Body of pancreas (tissue), 4 donors: ENCODE data around the gene MAML2. TPM values are rescaled to one million over a fixed set of nuclear protein-coding genes. Genes with fewer than 3 reads are reported as not detected.

Experiments
- ATAC-seq: fragments of 150-250 bp; one replicate; pipeline ENCODE4 v1.9.1; 2016
- DNase-seq, 4 donors: peaks; one replicate each; pipeline ENCODE4 v3.0.0-alpha.2; 2019
- H3K27ac ChIP-seq, 4 donors: fragments of 200-600 bp; sonication (generic); 1 replicate in 3 of 4; 2 replicates in 1 of 4; pipeline versions ENCODE4 v1.5.1 to v1.6.1; 2016 to 2019; ENCODE audit warnings: mild to moderate bottlenecking in 1 of 4, mixed read lengths in 1 of 4, moderate library complexity in 1 of 4
- H3K27me3 ChIP-seq, 2 donors: fragments of 200-600 bp; sonication (generic); one replicate each; pipeline ENCODE4 v1.6.0; 2016; ENCODE audit warnings: mild to moderate bottlenecking in 1 of 2
- H3K36me3 ChIP-seq, 2 donors: fragments of 200-600 bp; sonication (generic); replicated peaks in 1 of 2; 2 replicates each; pipeline ENCODE4 v1.5.1; 2016; ENCODE audit warnings: low read depth in 2 of 2; ENCODE audit not compliant: insufficient read depth in 1 of 2
- H3K4me1 ChIP-seq: fragments of 200-600 bp; sonication (generic); one replicate; pipeline ENCODE4 v1.6.0; 2016
- H3K4me3 ChIP-seq, 2 donors: fragments of 200-600 bp; sonication (generic); 1 replicate in 1 of 2; 2 replicates in 1 of 2; pipeline ENCODE4 v1.5.1; 2016 to 2019
- H3K9me3 ChIP-seq, 3 donors: fragments of 200-600 bp; sonication (generic); 1 replicate in 2 of 3; 2 replicates in 1 of 3; pipeline ENCODE4 v1.5.1; 2016
- CTCF ChIP-seq, 7 experiments: fragments of 450-650 bp in 4 of 7; fragments of 200-600 bp in 3 of 7; sonication (generic) in 3 of 7; IDR thresholded peaks; one replicate each; pipeline ENCODE4 v1.5.1; 2016 to 2019; ENCODE audit warnings: antibody characterized with exemption in 7 of 7
- POLR2A ChIP-seq, 3 donors: fragments of 450-650 bp; IDR thresholded peaks; one replicate each; pipeline ENCODE4 v1.6.1; 2016; ENCODE audit warnings: antibody characterized with exemption in 3 of 3, mild to moderate bottlenecking in 2 of 3
- WGBS, 2 donors: methylation state at CpG; one replicate each; pipeline ENCODE4 v1.1.5; 2017; 5-methylcytosine and 5-hydroxymethylcytosine counted together
- intact Hi-C: fragments of 100-400 bp; cut with DNase I; formaldehyde crosslinking; loops from one replicate; pipeline ENCODE4 v1.15.1; 2023
- total RNA-seq, 2 donors: library from RNA; depleted of rRNA; stranded (reverse); fragments of >200 nt; gene quantifications; one replicate each; pipeline ENCODE4 v1.1.0, GENCODE V29; 2016

The MAML2 gene
- total RNA-seq, 2 donors from 2014 or later, result 7.9 to 9.9 TPM

- no peak for TF ChIP-seq CTCF (IDR thresholded peaks at IDR 0.05)
- TF ChIP-seq POLR2A (IDR thresholded peaks at IDR 0.05), result no peak
- Histone ChIP-seq H3K36me3 (no peaks in the 10 kb centered on the region), H3K9me3 (no peaks in the 10 kb centered on the region), H3K4me3 (no peak overlapping the region), H3K27ac (no peak overlapping the region), H3K4me1 (peaks cover 26% of the 10 kb centered on the region), H3K27me3 (no peaks in the 10 kb centered on the region)
- no peak for ATAC-seq
- DNase-seq, result no peak
- intact Hi-C loops, result no loop called here
- 82 to 85% methylated on average over 2 of the region's 2 CpGs for WGBS, 2 donors
Measured at GRCh38 chr11:96301818-96302217, 41.2 kb downstream of the MAML2 start.

GRCh38 chr11:96299155-96299888 is 43.7 kb downstream of the MAML2 start:
- peaks cover 18% of the 10 kb centered on the region for H3K4me1 ChIP-seq
- TF ChIP-seq CTCF (IDR thresholded peaks at IDR 0.05) (no peak), POLR2A (IDR thresholded peaks at IDR 0.05) (no peak)
- H3K4me3 ChIP-seq, result no peak overlapping the region
- 71 to 76% methylated on average over 8 of the region's 8 CpGs for WGBS, 2 donors
- ATAC-seq (no peak), DNase-seq (no peak)
- H3K36me3 ChIP-seq, result no peaks in the 10 kb centered on the region
- no peak overlapping the region for H3K27ac ChIP-seq
- no peaks in the 10 kb centered on the region for H3K9me3 ChIP-seq
- intact Hi-C loops, result no loop called here
- H3K27me3 ChIP-seq, result no peaks in the 10 kb centered on the region

GRCh38 chr11:96295369-96295768 is 47.6 kb downstream of the MAML2 start:
- WGBS, 2 donors, result 60 to 85% methylated on average over 4 of the region's 4 CpGs
- no peak overlapping the region for H3K4me3 ChIP-seq
- no peak overlapping the region for H3K27ac ChIP-seq
- H3K4me1 ChIP-seq, result no peaks in the 10 kb centered on the region
- ATAC-seq (no peak), DNase-seq (no peak)
- H3K9me3 ChIP-seq, result no peaks in the 10 kb centered on the region
- no peaks in the 10 kb centered on the region for H3K36me3 ChIP-seq
- TF ChIP-seq CTCF (IDR thresholded peaks at IDR 0.05) (no peak), POLR2A (IDR thresholded peaks at IDR 0.05) (no peak)
- no peaks in the 10 kb centered on the region for H3K27me3 ChIP-seq
- intact Hi-C loops, result no loop called here

- TF ChIP-seq CTCF (IDR thresholded peaks at IDR 0.05) (no peak), POLR2A (IDR thresholded peaks at IDR 0.05) (no peak)
- H3K4me1 ChIP-seq, result no peaks in the 10 kb centered on the region
- H3K36me3 ChIP-seq, result no peaks in the 10 kb centered on the region
- intact Hi-C loops, result no loop called here
- 45% methylated on average over 3 of the region's 3 CpGs for WGBS, 2 donors
- ATAC-seq (no peak), DNase-seq (no peak)
- no peaks in the 10 kb centered on the region for H3K27me3 ChIP-seq
- no peak overlapping the region for H3K4me3 ChIP-seq
- H3K9me3 ChIP-seq, result no peaks in the 10 kb centered on the region
- peak overlapping the region in 2 of 4 donors; percentile 41 to 54 for H3K27ac ChIP-seq
Measured at GRCh38 chr11:96294289-96294688, 48.7 kb downstream of the MAML2 start.

- WGBS, 2 donors, result 20 to 39% methylated on average over 3 of the region's 3 CpGs
- Histone ChIP-seq H3K9me3 (no peaks in the 10 kb centered on the region), H3K27ac (peak overlapping the region in 3 of 4 donors; percentile 31 to 54 (median 41)), H3K36me3 (no peaks in the 10 kb centered on the region), H3K27me3 (no peaks in the 10 kb centered on the region), H3K4me1 (no peaks in the 10 kb centered on the region), H3K4me3 (no peak overlapping the region)
- DNase-seq (no peak), ATAC-seq (no peak)
- TF ChIP-seq CTCF (IDR thresholded peaks at IDR 0.05) (no peak), POLR2A (IDR thresholded peaks at IDR 0.05) (no peak)
- intact Hi-C loops, result no loop called here
Measured at GRCh38 chr11:96293598-96294021, 49.4 kb downstream of the MAML2 start.
